Small intestine (tissue), 7 donors: ENCODE measurements around the gene NCCRP1. TPM values are rescaled to one million over a fixed set of nuclear protein-coding genes. Genes with fewer than 3 reads are reported as not detected.
"Not testable (repeated sequence)": the region's sequence is repeated elsewhere in the genome, so short reads cannot be mapped to it uniquely, and the experiment has no call there.

Experiments
- DNase-seq, 2 donors: peaks; one replicate each; pipeline versions ENCODE4 v3.0.0 to v3.0.0-alpha.2; 2013
- FAIRE-seq: peaks from 2 replicates; lab custom pipeline; 2012; peaks lifted over from hg19 to GRCh38; lab: Jason Lieb, UNC
- H3K27ac ChIP-seq, 3 donors: one replicate each; pipeline ENCODE4 v1.5.1; 2013; ENCODE audit warnings: low read length in 2 of 3, mild to moderate bottlenecking in 2 of 3, control low read depth in 1 of 3, inconsistent platforms in 1 of 3, low read depth in 1 of 3, moderate library complexity in 1 of 3
- H3K27me3 ChIP-seq, 3 donors: one replicate each; pipeline ENCODE4 v1.6.1; 2013; ENCODE audit warnings: low read length in 3 of 3, inconsistent platforms in 1 of 3; ENCODE audit not compliant: control insufficient read depth in 3 of 3, insufficient read depth in 3 of 3
- H3K36me3 ChIP-seq, 3 donors: one replicate each; pipeline ENCODE4 v1.6.1; 2013; ENCODE audit warnings: low read length in 3 of 3, inconsistent platforms in 1 of 3, low read depth in 1 of 3, mild to moderate bottlenecking in 1 of 3, moderate library complexity in 1 of 3; ENCODE audit not compliant: control insufficient read depth in 3 of 3, insufficient read depth in 2 of 3
- H3K4me1 ChIP-seq, 3 donors: one replicate each; pipeline ENCODE4 v1.6.1; 2013; ENCODE audit warnings: low read length in 2 of 3, inconsistent platforms in 1 of 3, low read depth in 1 of 3, mild to moderate bottlenecking in 1 of 3, moderate library complexity in 1 of 3; ENCODE audit not compliant: control insufficient read depth in 3 of 3, insufficient read depth in 2 of 3
- H3K4me3 ChIP-seq, 3 donors: one replicate each; pipeline ENCODE4 v1.5.1; 2013; ENCODE audit warnings: low read length in 3 of 3, control low read depth in 1 of 3, inconsistent platforms in 1 of 3, low read depth in 1 of 3, mild to moderate bottlenecking in 1 of 3, moderate library complexity in 1 of 3
- H3K9me3 ChIP-seq, 2 donors: one replicate each; pipeline ENCODE4 v1.6.1; 2013; ENCODE audit warnings: low read depth in 1 of 2, low read length in 1 of 2; ENCODE audit not compliant: control insufficient read depth in 2 of 2, insufficient read depth in 1 of 2
- WGBS, 3 donors: extraction: QIAGEN DNeasy Blood & Tissue Kit; methylation state at CpG; one replicate each; pipeline ENCODE4 v1.1.7; 2013; 5-methylcytosine and 5-hydroxymethylcytosine counted together
- polyA plus RNA-seq, 4 donors: library from polyadenylated mRNA; stranded (reverse) in 3 of 4; unstranded in 1 of 4; fragments of 200-250 nt in 3 of 4; fragments of 120-200 nt in 1 of 4; gene quantifications; one replicate each; pipeline versions ENCODE4 v1.2.1 to v1.2.3, GENCODE V29; 2013
- donor health status: healthy with polysubstance abuse.
- donor health status: control.
- donor health status: control.
- donor health status: Bipolar disorder and iron deficiency.
- donor health status: healthy.

NCCRP1 gene
- polyA plus RNA-seq, 4 donors, result 0.13 to 1.2 (median 0.45) TPM; not detected in 1

GRCh38 chr19:39211731-39212374 lies 15.1 kb downstream of the NCCRP1 start:
- H3K27ac ChIP-seq, result no peak overlapping the region
- peaks cover 0 to 7% (median 0%) of the 10 kb centered on the region in 3 donors for H3K27me3 ChIP-seq
- peaks cover 0 to 14% of the 10 kb centered on the region in 2 donors for H3K9me3 ChIP-seq
- WGBS, 3 donors, result 56 to 67% (median 58%) methylated on average over 13 of the region's 13 CpGs
- FAIRE-seq, result no peak
- no peak for DNase-seq
- H3K4me3 ChIP-seq, result no peak overlapping the region
- no peaks in the 10 kb centered on the region for H3K36me3 ChIP-seq
- no peaks in the 10 kb centered on the region for H3K4me1 ChIP-seq

GRCh38 chr19:39212375-39212742 lies 15.6 kb downstream of the NCCRP1 start:
- Histone ChIP-seq H3K27ac (no peak overlapping the region), H3K27me3 (peaks cover 0 to 7% (median 0%) of the 10 kb centered on the region in 3 donors), H3K4me1 (no peaks in the 10 kb centered on the region), H3K36me3 (no peaks in the 10 kb centered on the region), H3K4me3 (no peak overlapping the region), H3K9me3 (peaks cover 0 to 17% of the 10 kb centered on the region in 2 donors)
- FAIRE-seq (no peak), DNase-seq (peak; percentile 27 to 40)
- 19 to 30% (median 23%) methylated on average over 8 of the region's 8 CpGs for WGBS, 3 donors

GRCh38 chr19:39215323-39215722 lies 18.6 kb downstream of the NCCRP1 start:
- H3K4me3 ChIP-seq, DNase-seq, H3K4me1 ChIP-seq, H3K27ac ChIP-seq, H3K27me3 ChIP-seq, FAIRE-seq, H3K36me3 ChIP-seq: not testable (repeated sequence)
- peaks cover 0 to 18% of the 10 kb centered on the region in 2 donors for H3K9me3 ChIP-seq
- 82 to 93% (median 88%) methylated on average over 3 of the region's 3 CpGs for WGBS, 3 donors

GRCh38 chr19:39217094-39217493 lies 20.3 kb downstream of the NCCRP1 start:
- 65 to 81% (median 68%) methylated on average over 5 of the region's 5 CpGs for WGBS, 3 donors
- DNase-seq, result no peak

GRCh38 chr19:39218230-39219007 lies 21.7 kb downstream of the NCCRP1 start:
- WGBS, 3 donors, result 71 to 85% (median 83%) methylated on average over 15 of the region's 15 CpGs
- H3K27me3 ChIP-seq, result peaks cover 0 to 6% (median 5%) of the 10 kb centered on the region in 3 donors

More at GRCh38 chr19:39217094-39217493, 20.3 kb downstream of the NCCRP1 start:
- Histone ChIP-seq H3K4me3 (no peak overlapping the region), H3K27me3 (peaks cover 0 to 6% (median 5%) of the 10 kb centered on the region in 3 donors), H3K27ac (no peak overlapping the region), H3K9me3 (peaks cover 0 to 18% of the 10 kb centered on the region in 2 donors), H3K36me3 (no peaks in the 10 kb centered on the region), H3K4me1 (no peaks in the 10 kb centered on the region)
- FAIRE-seq, result no peak

GRCh38 chr19:39219108-39219507 lies 22.3 kb downstream of the NCCRP1 start:
- H3K27ac ChIP-seq, H3K4me3 ChIP-seq, FAIRE-seq, H3K36me3 ChIP-seq, H3K4me1 ChIP-seq, DNase-seq, H3K27me3 ChIP-seq: not testable (repeated sequence)
- 46 to 66% (median 50%) methylated on average over 10 of the region's 10 CpGs for WGBS, 3 donors
- H3K9me3 ChIP-seq, result peaks cover 0 to 18% of the 10 kb centered on the region in 2 donors

More at GRCh38 chr19:39218230-39219007, 21.7 kb downstream of the NCCRP1 start:
- Histone ChIP-seq H3K4me3 (no peak overlapping the region), H3K36me3 (no peaks in the 10 kb centered on the region), H3K4me1 (no peaks in the 10 kb centered on the region), H3K9me3 (peaks cover 0 to 18% of the 10 kb centered on the region in 2 donors), H3K27ac (no peak overlapping the region)
- DNase-seq, result no peak
- no peak for FAIRE-seq

- no peak overlapping the region for H3K27ac ChIP-seq
- DNase-seq, result peak in 1 of 2 donors; percentile 40
- no peaks in the 10 kb centered on the region for H3K4me1 ChIP-seq
- H3K4me3 ChIP-seq, result no peak overlapping the region
- peaks cover 0 to 16% (median 5%) of the 10 kb centered on the region in 3 donors for H3K27me3 ChIP-seq
- H3K9me3 ChIP-seq, result no peaks in the 10 kb centered on the region
- FAIRE-seq, result no peak
- 15 to 23% (median 18%) methylated on average over 4 of the region's 4 CpGs for WGBS, 3 donors
- no peaks in the 10 kb centered on the region for H3K36me3 ChIP-seq
Observed at GRCh38 chr19:39223703-39224279, 27.0 kb downstream of the NCCRP1 start.

GRCh38 chr19:39224910-39225309 lies 28.1 kb downstream of the NCCRP1 start:
- H3K9me3 ChIP-seq, result no peaks in the 10 kb centered on the region
- peaks cover 0 to 13% (median 1%) of the 10 kb centered on the region in 3 donors for H3K27me3 ChIP-seq
- WGBS, 3 donors, result 29 to 44% (median 42%) methylated on average over 3 of the region's 3 CpGs
- H3K4me1 ChIP-seq, result no peaks in the 10 kb centered on the region
- H3K36me3 ChIP-seq, result no peaks in the 10 kb centered on the region
- no peak overlapping the region for H3K27ac ChIP-seq
- FAIRE-seq (no peak), DNase-seq (no peak)
- H3K4me3 ChIP-seq, result no peak overlapping the region
